ENCODE results near the gene CORO2B. TPM values are rescaled to one million over a fixed set of nuclear protein-coding genes. Genes with fewer than 3 reads are reported as not detected.
A peak's percentile ranks its signal among the peaks of the same experiment; 100 is the strongest.

CORO2B gene
- total and polyA plus RNA-seq, 2 of the 4 experiments (the other 2 are of a cell fraction): 9.3 to 39.3 TPM

GRCh38 chr15:68719672-68720071, 140.9 kb downstream of the CORO2B start:
- DNase-seq: no peak

More at GRCh38 chr15:68719672-68720071, 140.9 kb downstream of the CORO2B start:
- Histone ChIP-seq H4K5ac (ENCODE audit: low read depth, low read length) (no peak overlapping the region), H3K23ac (ENCODE audit: low read depth, low read length) (no peak overlapping the region), H3K56ac (ENCODE audit: extremely low read depth, insufficient read depth, low read length) (no peak overlapping the region), H4K8ac (ENCODE audit: low read depth in 2 of 2, low read length in 2 of 2) (no peak overlapping the region), H3K27me3 (ENCODE audit: control insufficient read depth, insufficient read depth, low read length) (no peaks in the 10 kb centered on the region), H3K9me3 (ENCODE audit: control insufficient read depth, insufficient read depth, low read length) (no peaks in the 10 kb centered on the region), H2BK5ac (ENCODE audit: low read depth, low read length, poor library complexity, severe bottlenecking) (no peak overlapping the region), H3K9me1 (ENCODE audit: insufficient read depth, low read length) (peaks cover 3% of the 10 kb centered on the region), H4K20me1 (ENCODE audit: insufficient read depth, low read length) (no peaks in the 10 kb centered on the region), H3K36me3 (ENCODE audit: control insufficient read depth, insufficient read depth, low read length) (peaks cover 5% of the 10 kb centered on the region), H2AFZ (replicated peaks; ENCODE audit: low read length, poor library complexity) (no peak overlapping the region), H3K4me2 (ENCODE audit: low read depth, low read length) (no peak overlapping the region), H3K27ac (ENCODE audit: insufficient read depth, low read length) (no peak overlapping the region), H2BK120ac (ENCODE audit: low read depth, low read length) (no peak overlapping the region), H2AK5ac (ENCODE audit: low read depth, low read length) (no peak overlapping the region), H3K4me1 (ENCODE audit: control insufficient read depth, insufficient read depth, low read length) (no peaks in the 10 kb centered on the region), H3K4me3 (ENCODE audit: insufficient read depth, low read depth, low read length) (no peak overlapping the region), H2BK20ac (ENCODE audit: low read depth, low read length) (no peak overlapping the region), H3K18ac (ENCODE audit: low read depth, low read length) (no peak overlapping the region), H3K79me1 (ENCODE audit: low read depth in 1 of 2, low read length in 2 of 2) (no peaks in the 10 kb centered on the region), H3K14ac (replicated peaks; ENCODE audit: low read depth, low read length) (no peak overlapping the region; the same call in 1 of the 2 replicates), H3K9ac (ENCODE audit: low read depth, low read length) (no peak overlapping the region), H2BK15ac (ENCODE audit: low read depth, low read length) (no peak overlapping the region), H3K4ac (ENCODE audit: low read depth, low read length) (no peak overlapping the region), H4K91ac (ENCODE audit: insufficient read depth, low read depth, low read length) (no peak overlapping the region), H2AK9ac (replicated peaks; ENCODE audit: low read depth, low read length, poor library complexity) (peak overlapping the region; percentile 39)
- TF ChIP-seq MAFK (IDR thresholded peaks at IDR 0.05; ENCODE audit: low read depth, low read length) (no peak), USF2 (IDR thresholded peaks at IDR 0.05; ENCODE audit: low read depth, low read length) (no peak), NFE2L2 (IDR thresholded peaks at IDR 0.05; ENCODE audit: low read depth, low read length) (no peak), RFX5 (IDR thresholded peaks at IDR 0.05; ENCODE audit: low read depth, low read length) (no peak), SMC3 (IDR thresholded peaks at IDR 0.05; ENCODE audit: low read depth, low read length) (no peak), BHLHE40 (IDR thresholded peaks at IDR 0.05; ENCODE audit: low read depth, low read length) (no peak), MAZ (IDR thresholded peaks at IDR 0.05; ENCODE audit: borderline replicate concordance, low read depth, low read length) (no peak), POLR2A (IDR thresholded peaks at IDR 0.05; ENCODE audit: low read depth, low read length) (no peak), CTCF (conservative IDR thresholded peaks at IDR 0.05; ENCODE audit: low read depth, low read length) (no peak), RCOR1 (IDR thresholded peaks at IDR 0.05; ENCODE audit: insufficient replicate concordance, low read length) (no peak), CHD1 (IDR thresholded peaks at IDR 0.05; ENCODE audit: low read depth, low read length) (no peak), FOS (IDR thresholded peaks at IDR 0.05; ENCODE audit: low read depth, low read length) (no peak), MXI1 (IDR thresholded peaks at IDR 0.05; ENCODE audit: borderline replicate concordance, low read depth, low read length) (no peak), RAD21 (IDR thresholded peaks at IDR 0.05; ENCODE audit: low read length) (no peak), ELK1 (IDR thresholded peaks at IDR 0.05; ENCODE audit: borderline replicate concordance, low read depth, low read length) (no peak), CEBPB (IDR thresholded peaks at IDR 0.05; ENCODE audit: low read depth, low read length) (no peak)
- ChIA-PET CTCF (interaction anchor here (1.5 kb wide), 1 partner anchor 165 kb away, joined by 5 read pairs; no protein-coding TSS in a partner anchor), POLR2A (ENCODE audit: unreplicated experiment) (no interaction called here)
- WGBS, 2 experiments (ENCODE audit: extremely low coverage in 2 of 2, insufficient read length in 1 of 2): 97% methylated on average over 4 of the region's 10 CpGs; no CpG with 5 or more reads in 1 of the 2 experiments
- no TSS peak for BruUV-seq (replicated peaks)
- no peak for ATAC-seq (ENCODE audit: low read depth)
- intact Hi-C loops (cut with micrococcal nuclease): no loop called here
- dilution Hi-C loops (cut with HindIII; ENCODE audit: low sequenced_read_pairs, unreplicated experiment): no loop called here
- in situ Hi-C loops (cut with MboI; ENCODE audit: low sequenced_read_pairs): no loop called here
